Body of pancreas (tissue), 4 donors: ENCODE data around the gene CNDP2.

Experiments
- POLR2A ChIP-seq, 3 donors: fragments of 450-650 bp; IDR thresholded peaks; one replicate each; pipeline ENCODE4 v1.6.1; 2016; ENCODE audit warnings: antibody characterized with exemption in 3 of 3, mild to moderate bottlenecking in 2 of 3
- TF ChIP-seq, protein P1 (sequence below), 7 experiments: fragments of 450-650 bp in 4 of 7; fragments of 200-600 bp in 3 of 7; sonication (generic) in 3 of 7; IDR thresholded peaks; one replicate each; pipeline ENCODE4 v1.5.1; 2016 to 2019; ENCODE audit warnings: antibody characterized with exemption in 7 of 7

DNA sequence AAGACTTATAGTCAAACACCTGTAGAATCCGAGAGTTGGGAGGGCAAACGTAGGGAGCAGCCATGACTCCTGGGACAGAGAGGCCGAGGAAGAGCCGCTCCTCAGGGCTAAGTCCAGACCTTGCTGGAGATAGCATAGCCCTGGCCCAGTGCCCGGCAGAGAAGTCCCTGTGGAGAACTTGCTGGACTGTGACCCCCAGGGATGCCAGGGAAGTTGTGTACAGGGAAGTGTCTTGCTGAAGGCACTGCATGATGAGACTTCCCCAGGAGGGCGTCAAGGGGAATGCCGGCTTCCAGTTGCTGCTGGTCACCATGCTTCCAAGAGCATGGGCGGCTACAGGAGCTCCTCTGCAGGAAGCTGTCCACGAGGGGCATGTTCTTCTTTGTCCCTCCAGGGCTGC is 29.6 kb downstream of the CNDP2 start:
- TF ChIP-seq, protein P1, sequence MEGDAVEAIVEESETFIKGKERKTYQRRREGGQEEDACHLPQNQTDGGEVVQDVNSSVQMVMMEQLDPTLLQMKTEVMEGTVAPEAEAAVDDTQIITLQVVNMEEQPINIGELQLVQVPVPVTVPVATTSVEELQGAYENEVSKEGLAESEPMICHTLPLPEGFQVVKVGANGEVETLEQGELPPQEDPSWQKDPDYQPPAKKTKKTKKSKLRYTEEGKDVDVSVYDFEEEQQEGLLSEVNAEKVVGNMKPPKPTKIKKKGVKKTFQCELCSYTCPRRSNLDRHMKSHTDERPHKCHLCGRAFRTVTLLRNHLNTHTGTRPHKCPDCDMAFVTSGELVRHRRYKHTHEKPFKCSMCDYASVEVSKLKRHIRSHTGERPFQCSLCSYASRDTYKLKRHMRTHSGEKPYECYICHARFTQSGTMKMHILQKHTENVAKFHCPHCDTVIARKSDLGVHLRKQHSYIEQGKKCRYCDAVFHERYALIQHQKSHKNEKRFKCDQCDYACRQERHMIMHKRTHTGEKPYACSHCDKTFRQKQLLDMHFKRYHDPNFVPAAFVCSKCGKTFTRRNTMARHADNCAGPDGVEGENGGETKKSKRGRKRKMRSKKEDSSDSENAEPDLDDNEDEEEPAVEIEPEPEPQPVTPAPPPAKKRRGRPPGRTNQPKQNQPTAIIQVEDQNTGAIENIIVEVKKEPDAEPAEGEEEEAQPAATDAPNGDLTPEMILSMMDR (IDR thresholded peaks at IDR 0.05), result no peak
- TF ChIP-seq POLR2A (IDR thresholded peaks at IDR 0.05), result no peak
